ENCODE results near the gene BAD.

DNA sequence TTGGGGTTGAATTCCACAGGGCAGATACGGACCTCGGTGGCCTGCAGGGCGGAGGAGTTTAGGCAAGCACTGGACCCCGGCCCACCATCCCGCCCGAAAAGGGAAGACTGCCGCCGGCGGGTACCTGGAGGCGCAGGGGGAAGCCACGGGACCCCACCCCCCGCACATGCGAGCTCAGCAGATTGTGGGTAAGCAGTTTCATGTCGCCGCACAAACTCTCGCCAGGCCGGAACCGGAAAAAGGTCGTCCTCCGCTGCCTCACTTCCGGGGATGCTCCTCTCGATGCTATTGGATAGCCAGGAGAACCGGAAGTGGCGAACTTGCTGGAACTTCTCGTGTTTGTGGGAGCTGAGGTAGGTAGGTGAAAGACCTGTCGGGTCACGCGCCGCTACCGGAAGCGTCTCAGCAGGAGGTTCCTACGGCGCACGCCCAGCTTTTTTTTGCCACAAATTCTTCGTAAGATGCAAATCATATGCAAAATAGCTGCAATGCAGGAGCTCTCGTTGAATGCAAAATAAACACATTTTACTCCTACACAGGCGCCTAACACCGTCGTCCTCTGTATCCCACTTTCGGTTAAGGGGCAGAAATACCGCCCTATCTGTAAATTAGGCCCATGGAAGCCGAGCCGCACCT is 33.0 kb upstream of the BAD start, which contains the start of gene TRMT112:
- TF ChIP-seq CTCF (IDR thresholded peaks at IDR 0.05; ENCODE audit: poor library complexity) (no peak), EZH2phosphoT487 (IDR thresholded peaks at IDR 0.05; ENCODE audit: low read depth, severe bottlenecking, unreplicated experiment) (no peak)

Measured in hepatocyte (in vitro differentiated cells).